Measurements from ENCODE around the gene ZMYM4.

DNA sequence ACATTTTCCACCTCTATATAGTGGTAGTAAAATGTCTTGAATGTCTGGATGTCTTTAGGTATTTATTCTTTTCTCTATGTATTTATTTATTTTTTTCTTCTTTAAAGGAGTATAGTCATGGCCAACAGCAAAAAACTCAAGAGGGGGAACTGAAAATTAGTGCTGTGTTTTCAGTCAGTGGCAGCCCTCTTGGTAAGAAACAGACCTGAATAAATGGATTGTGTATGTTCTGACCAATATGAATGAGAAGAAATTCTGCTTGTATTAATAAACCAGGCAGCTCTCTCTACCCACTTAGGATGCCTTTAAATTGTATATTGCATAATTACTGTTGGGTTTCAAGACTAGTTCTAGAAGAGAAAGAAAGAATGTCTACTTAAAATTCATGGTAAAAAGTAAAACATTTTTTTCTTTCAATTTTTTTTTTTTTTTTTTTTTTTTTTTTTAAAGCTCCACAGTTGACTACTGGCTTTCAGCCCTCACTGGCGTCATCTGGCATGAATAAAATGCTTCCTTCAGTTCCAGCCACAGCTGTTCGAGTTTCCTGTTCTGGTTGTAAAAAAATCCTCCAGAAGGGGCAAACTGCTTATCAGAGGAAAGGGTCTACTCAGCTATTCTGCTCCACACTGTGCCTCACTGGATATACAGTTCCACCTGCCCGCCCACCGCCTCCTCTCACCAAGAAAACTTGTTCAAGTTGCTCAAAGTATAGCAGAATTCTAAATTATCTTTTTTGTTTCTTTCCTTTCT lies 101.6 kb downstream of the ZMYM4 start:
- TF ChIP-seq, protein P1, sequence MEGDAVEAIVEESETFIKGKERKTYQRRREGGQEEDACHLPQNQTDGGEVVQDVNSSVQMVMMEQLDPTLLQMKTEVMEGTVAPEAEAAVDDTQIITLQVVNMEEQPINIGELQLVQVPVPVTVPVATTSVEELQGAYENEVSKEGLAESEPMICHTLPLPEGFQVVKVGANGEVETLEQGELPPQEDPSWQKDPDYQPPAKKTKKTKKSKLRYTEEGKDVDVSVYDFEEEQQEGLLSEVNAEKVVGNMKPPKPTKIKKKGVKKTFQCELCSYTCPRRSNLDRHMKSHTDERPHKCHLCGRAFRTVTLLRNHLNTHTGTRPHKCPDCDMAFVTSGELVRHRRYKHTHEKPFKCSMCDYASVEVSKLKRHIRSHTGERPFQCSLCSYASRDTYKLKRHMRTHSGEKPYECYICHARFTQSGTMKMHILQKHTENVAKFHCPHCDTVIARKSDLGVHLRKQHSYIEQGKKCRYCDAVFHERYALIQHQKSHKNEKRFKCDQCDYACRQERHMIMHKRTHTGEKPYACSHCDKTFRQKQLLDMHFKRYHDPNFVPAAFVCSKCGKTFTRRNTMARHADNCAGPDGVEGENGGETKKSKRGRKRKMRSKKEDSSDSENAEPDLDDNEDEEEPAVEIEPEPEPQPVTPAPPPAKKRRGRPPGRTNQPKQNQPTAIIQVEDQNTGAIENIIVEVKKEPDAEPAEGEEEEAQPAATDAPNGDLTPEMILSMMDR (IDR thresholded peaks at IDR 0.05), result no peak
- no peak for TF ChIP-seq POLR2A (IDR thresholded peaks at IDR 0.05)

Data from esophagus squamous epithelium (tissue), 4 donors.